ENCODE measurements around the gene LEPR.
"Not testable (repeated sequence)": the region's sequence is repeated elsewhere in the genome, so short reads cannot be mapped to it uniquely, and the experiment has no call there.

LEPR gene

GRCh38 chr1:65420590-65421350, at the start of gene LEPR, which contains the start of gene LEPROT:
Gene LEPR (plus strand): TSS chr1:65420668. CDS start chr1:65565566, 144,898 bp downstream.
Gene LEPROT (plus strand): TSS chr1:65420668. CDS start chr1:65420725, 57 bp downstream.
- DNase-seq: peak; percentile 70

GRCh38 chr1:65371544-65371943, 48.9 kb upstream of the LEPR start:
- DNase-seq: no peak

GRCh38 chr1:65372557-65372956, 47.9 kb upstream of the LEPR start:
- DNase-seq: no peak

GRCh38 chr1:65377496-65378246, 42.8 kb upstream of the LEPR start:
- DNase-seq: no peak

- no peak for DNase-seq
Measured at GRCh38 chr1:65378247-65378946, 42.1 kb upstream of the LEPR start.

GRCh38 chr1:65384426-65384825, 36.0 kb upstream of the LEPR start:
- not testable (repeated sequence) for DNase-seq

- DNase-seq: no peak
Measured at GRCh38 chr1:65386439-65386838, 34.0 kb upstream of the LEPR start.

GRCh38 chr1:65387821-65388220, 32.6 kb upstream of the LEPR start:
- no peak for DNase-seq

GRCh38 chr1:65388908-65389695, 31.4 kb upstream of the LEPR start:
- DNase-seq: no peak

GRCh38 chr1:65392497-65392896, 28.0 kb upstream of the LEPR start:
- no peak for DNase-seq

- DNase-seq: no peak
Measured at GRCh38 chr1:65393347-65393746, 27.1 kb upstream of the LEPR start.

GRCh38 chr1:65393928-65394327, 26.5 kb upstream of the LEPR start:
- no peak for DNase-seq

GRCh38 chr1:65395887-65396612, 24.4 kb upstream of the LEPR start:
- peak; percentile 33 for DNase-seq

GRCh38 chr1:65398083-65398482, 22.4 kb upstream of the LEPR start:
- DNase-seq: no peak

GRCh38 chr1:65399003-65399402, 21.5 kb upstream of the LEPR start:
- no peak for DNase-seq

- DNase-seq: no peak
Measured at GRCh38 chr1:65401612-65402011, 18.9 kb upstream of the LEPR start.

GRCh38 chr1:65404941-65405340, 15.5 kb upstream of the LEPR start:
- DNase-seq: no peak

- no peak for DNase-seq
Measured at GRCh38 chr1:65407877-65408276, 12.6 kb upstream of the LEPR start.

- no peak for DNase-seq
Measured at GRCh38 chr1:65409314-65409713, 11.2 kb upstream of the LEPR start.

GRCh38 chr1:65409816-65410326, 10.6 kb upstream of the LEPR start:
- no peak for DNase-seq

GRCh38 chr1:65412256-65412983, 8.0 kb upstream of the LEPR start:
- no peak for DNase-seq

Measured in NCI-H2029 treated with DMSO at 0.1 percent for 48 hours (cell line).